ENCODE results near the gene KDELR1.

KDELR1 gene

GRCh38 chr19:48338802-48339503, 52.4 kb downstream of the KDELR1 start:
- DNase-seq: no peak

- DNase-seq: no peak
Observed at GRCh38 chr19:48338253-48338755, 53.0 kb downstream of the KDELR1 start.

GRCh38 chr19:48333467-48334384, 57.6 kb downstream of the KDELR1 start:
- peak; percentile 54 for DNase-seq

- peak; percentile 40 for DNase-seq
Observed at GRCh38 chr19:48332662-48333466, 58.5 kb downstream of the KDELR1 start.

Measured in GOT3 (cell line).